ENCODE data around the gene CLMN. TPM values are rescaled to one million over a fixed set of nuclear protein-coding genes. Genes with fewer than 3 reads are reported as not detected.

Gene CLMN
- total and polyA plus RNA-seq, 2 of the 8 experiments (the other 6 are each of a cell fraction or from before 2014, with no cell fraction given), result 1.6 to 8.2 TPM

DNA sequence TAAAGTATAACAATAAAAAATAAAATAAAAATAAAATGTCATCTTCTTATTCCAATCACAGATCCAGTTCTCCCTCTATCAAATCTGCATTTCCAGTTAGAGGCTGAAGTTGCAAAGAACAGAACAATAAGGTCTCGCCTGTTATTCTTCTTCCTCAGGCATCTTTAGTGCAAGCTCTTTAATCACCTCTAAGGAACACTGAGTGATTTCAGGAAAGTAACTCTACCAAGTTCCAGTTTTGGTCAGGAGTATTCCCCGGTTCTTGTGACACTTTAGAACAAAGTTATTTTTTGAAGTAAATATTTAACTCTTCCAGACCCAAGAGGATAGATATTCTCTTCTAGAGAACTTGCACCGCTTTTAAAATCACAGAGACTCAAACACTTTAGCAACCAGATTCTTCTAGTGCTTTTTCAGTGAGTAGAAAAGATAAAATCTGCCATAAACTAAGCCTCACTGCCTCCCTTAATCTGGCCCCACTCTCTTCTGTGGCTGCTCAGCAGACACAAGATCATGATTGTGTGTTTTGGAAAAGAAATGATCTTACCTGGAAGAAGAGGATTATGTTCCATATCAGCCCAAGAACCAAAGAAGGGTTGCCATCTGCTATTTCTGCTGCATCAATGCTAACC lies 104.5 kb downstream of the CLMN start:
- Histone ChIP-seq H2AFZ (ENCODE audit: low read length) (no peak overlapping the region), H3K4me1 (replicated peaks in 1 of 4; ENCODE audit: control insufficient read depth in 3 of 4, insufficient read depth in 4 of 4, low read length in 3 of 4) (peaks cover 8 to 14% (median 12%) of the 10 kb centered on the region in 4 experiments), H2AK5ac (ENCODE audit: low read depth, low read length) (no peak overlapping the region), H3K4ac (replicated peaks; ENCODE audit: insufficient read length, low read depth, low read length) (no peak overlapping the region), H4K20me1 (replicated peaks in 1 of 2; ENCODE audit: control insufficient read depth in 1 of 2, insufficient read depth in 2 of 2, low read length in 2 of 2) (no peaks in the 10 kb centered on the region), H3K9me3 (ENCODE audit: insufficient read depth in 2 of 2, low read depth in 1 of 2, low read length in 1 of 2) (no peaks in the 10 kb centered on the region), H3K4me2 (ENCODE audit: insufficient read depth in 1 of 2, low read depth in 2 of 2, low read length in 2 of 2) (no peak overlapping the region), H3K79me2 (ENCODE audit: control insufficient read depth in 1 of 2, insufficient read depth in 2 of 2, low read length in 2 of 2) (no peaks in the 10 kb centered on the region; a peak in 1 of 4 replicates), H3K18ac (ENCODE audit: extremely low read depth, low read length) (no peak overlapping the region), H3K23ac (ENCODE audit: insufficient read length) (no peak overlapping the region), H3K4me3 (ENCODE audit: extremely low read depth in 1 of 4, insufficient read depth in 2 of 4, low read depth in 3 of 4, low read length in 4 of 4) (no peak overlapping the region), H4K91ac (replicated peaks; ENCODE audit: insufficient read length, low read length) (no peak overlapping the region), H2BK5ac (ENCODE audit: low read depth, low read length) (no peak overlapping the region), H2BK20ac (ENCODE audit: low read length) (no peak overlapping the region), H2BK15ac (ENCODE audit: low read length) (no peak overlapping the region), H3K27me3 (replicated peaks in 1 of 4; ENCODE audit: control insufficient read depth in 3 of 4, extremely low read depth in 1 of 4, insufficient read depth in 3 of 4, low read length in 3 of 4) (peaks cover 0 to 10% (median 5%) of the 10 kb centered on the region in 4 experiments; a peak in 4 of 7 replicates), H3K9ac (replicated peaks in 1 of 4; ENCODE audit: extremely low read depth in 1 of 4, low read depth in 3 of 4, low read length in 3 of 4) (no peak overlapping the region), H2BK12ac (ENCODE audit: low read depth, low read length) (no peak overlapping the region), H3K36me3 (ENCODE audit: control insufficient read depth in 2 of 4, insufficient read depth in 4 of 4, low read length in 3 of 4) (no peaks in the 10 kb centered on the region), H3K27ac (ENCODE audit: low read depth, low read length) (no peak overlapping the region), H4K5ac (ENCODE audit: insufficient read length, low read depth, low read length) (no peak overlapping the region), H2BK120ac (replicated peaks; ENCODE audit: low read depth, low read length) (no peak overlapping the region), H4K8ac (ENCODE audit: extremely low read depth, insufficient read depth, low read length) (no peak overlapping the region), H3K79me1 (ENCODE audit: low read depth, low read length) (no peaks in the 10 kb centered on the region), H3K14ac (ENCODE audit: insufficient read length) (no peak overlapping the region), H3K23me2 (ENCODE audit: low read depth, low read length) (no peaks in the 10 kb centered on the region; the same call in 1 of the 2 replicates), H3K56ac (replicated peaks; ENCODE audit: insufficient read length, low read depth, low read length) (no peak overlapping the region)
- ChIA-PET POLR2A (ENCODE audit: partially characterized antibody) (no interaction called here), CTCF (ENCODE audit: partially characterized antibody) (no interaction called here)
- DNase-seq (ENCODE audit: low read depth in 1 of 2, low spot score in 2 of 2), result no peak
- FAIRE-seq, result no peak
- 88% methylated on average over 3 of the region's 3 CpGs; no CpG with 5 or more reads in 1 of the 2 experiments for WGBS, 2 experiments (ENCODE audit: extremely low coverage in 1 of 2, insufficient coverage in 1 of 2, insufficient read length in 1 of 2, insufficient replicate concordance in 2 of 2, low coverage in 1 of 2, low lambda C conversion rate in 2 of 2, missing lambda C conversion rate in 1 of 2)
- TF ChIP-seq SAP30 (IDR thresholded peaks at IDR 0.05; ENCODE audit: insufficient read depth, insufficient replicate concordance, low read length), result no peak
- no peak for TF ChIP-seq BCL11A (IDR thresholded peaks at IDR 0.05; ENCODE audit: low read depth in 2 of 2, low read length in 2 of 2)
- no peak for TF ChIP-seq CBX5 (IDR thresholded peaks at IDR 0.05; ENCODE audit: low read depth, low read length)
- no peak for TF ChIP-seq KDM4A (IDR thresholded peaks at IDR 0.05; ENCODE audit: low read depth, low read length, severe bottlenecking)
- TF ChIP-seq YY1 (IDR thresholded peaks at IDR 0.05; ENCODE audit: low read depth, low read length), result no peak
- TF ChIP-seq ZNF274 (IDR thresholded peaks at IDR 0.05; ENCODE audit: borderline replicate concordance, extremely low read depth, low read length), result no peak
- no peak for TF ChIP-seq JUND (IDR thresholded peaks at IDR 0.05; ENCODE audit: low read length)
- TF ChIP-seq RXRA (IDR thresholded peaks at IDR 0.05; ENCODE audit: insufficient read depth, low read depth, low read length), result no peak
- TF ChIP-seq, protein P1, sequence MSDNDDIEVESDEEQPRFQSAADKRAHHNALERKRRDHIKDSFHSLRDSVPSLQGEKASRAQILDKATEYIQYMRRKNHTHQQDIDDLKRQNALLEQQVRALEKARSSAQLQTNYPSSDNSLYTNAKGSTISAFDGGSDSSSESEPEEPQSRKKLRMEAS (IDR thresholded peaks at IDR 0.05), result no peak
- no peak for TF ChIP-seq TAF1 (IDR thresholded peaks at IDR 0.05; ENCODE audit: low read depth, low read length)
- no peak for TF ChIP-seq RAD21 (IDR thresholded peaks at IDR 0.05 in 1 of 2, conservative IDR thresholded peaks at IDR 0.05 in 1 of 2; ENCODE audit: low read depth in 2 of 2, low read length in 2 of 2)
- no peak for TF ChIP-seq KDM1A (IDR thresholded peaks at IDR 0.05; ENCODE audit: borderline replicate concordance, low read length)
- TF ChIP-seq SIX5 (IDR thresholded peaks at IDR 0.05; ENCODE audit: low read depth, low read length), result no peak
- TF ChIP-seq TEAD4 (IDR thresholded peaks at IDR 0.05; ENCODE audit: low read depth, low read length), result no peak

Data from H1 (cell line).